GM12878 (cell line): ENCODE measurements around the gene UVRAG. TPM values are rescaled to one million over a fixed set of nuclear protein-coding genes. Genes with fewer than 3 reads are reported as not detected.

Source experiments
- ATAC-seq: fragments of 200-7000 bp; cut with Tn5 transposase; 3 replicates; pipeline ENCODE4 v1.9.1; 2020; ENCODE audit warnings: mild to moderate bottlenecking, moderate library complexity
- BruUV-seq: library from RNA; stranded (reverse); fragments of 400-500 nt; replicated peaks from 2 replicates; lab custom pipeline; 2021; lab: Mats Ljungman, UMichigan
- CTCF ChIA-PET: fragments of 300-600 bp; sonication (Branson Sonifier 250); formaldehyde crosslinking; extraction: SDS; loops from one replicate; lab custom pipeline; 2021; ENCODE audit warnings: inconsistent platforms; lab: Yijun Ruan, JAX
- POLR2A ChIA-PET: fragments of 350-600 bp; formaldehyde crosslinking; extraction: SDS; loops from one replicate; lab custom pipeline; 2021; ENCODE audit warnings: inconsistent platforms; lab: Charles Lee
- RAD21 ChIA-PET: fragments of 300-600 bp; sonication (Branson Sonifier 250); formaldehyde crosslinking; loops from one replicate; lab custom pipeline; 2023; ENCODE audit warnings: antibody characterized with exemption; ENCODE audit not compliant: unreplicated experiment; lab: Charles Lee
- SMC1A ChIA-PET: fragments of 300-600 bp; sonication (Branson Sonifier 250); formaldehyde crosslinking; loops from one replicate; lab custom pipeline; 2023; ENCODE audit not compliant: unreplicated experiment, uncharacterized antibody; lab: Charles Lee
- DNase-seq: peaks from one replicate; pipeline ENCODE4 v3.0.0-alpha.2; 2011; ENCODE audit warnings: low read depth, low spot score
- FAIRE-seq: peaks from 3 replicates; lab custom pipeline; 2011; peaks lifted over from hg19 to GRCh38; lab: Jason Lieb, UNC
- H2AFZ ChIP-seq: 2 replicates; pipeline ENCODE4 v1.6.0; 2011; ENCODE audit warnings: low read depth, low read length, control low read depth; ENCODE audit not compliant: control insufficient read depth
- H3K27ac ChIP-seq: 2 replicates; pipeline ENCODE4 v1.5.1; 2011; ENCODE audit warnings: control low read depth; ENCODE audit not compliant: control insufficient read depth, insufficient read depth
- H3K27me3 ChIP-seq, 2 experiments: replicated peaks in 1 of 2; 2 replicates each; pipeline versions ENCODE4 v1.6.0 to v1.6.1; 2011; ENCODE audit warnings: low read length in 1 of 2; ENCODE audit not compliant: control insufficient read depth in 2 of 2, insufficient read depth in 2 of 2
- H3K36me3 ChIP-seq, 2 experiments: 2 replicates each; pipeline ENCODE4 v1.5.1; 2011; ENCODE audit warnings: low read length in 1 of 2; ENCODE audit not compliant: control insufficient read depth in 2 of 2, insufficient read depth in 2 of 2
- H3K4me1 ChIP-seq: 2 replicates; pipeline ENCODE4 v1.6.1; 2011; ENCODE audit warnings: mild to moderate bottlenecking, low read length, moderate library complexity, mixed read lengths; ENCODE audit not compliant: control insufficient read depth, insufficient read depth
- H3K4me2 ChIP-seq: 2 replicates; pipeline ENCODE4 v1.6.0; 2011; ENCODE audit warnings: control low read depth; ENCODE audit not compliant: control insufficient read depth, insufficient read depth
- H3K4me3 ChIP-seq: fragments of 200-600 bp; sonication (generic); 2 replicates; pipeline ENCODE4 v1.5.1; 2016
- H3K79me2 ChIP-seq: 2 replicates; pipeline ENCODE4 v1.6.0; 2011; ENCODE audit warnings: low read length; ENCODE audit not compliant: control insufficient read depth, insufficient read depth
- H3K9ac ChIP-seq: 2 replicates; pipeline ENCODE4 v1.8.0; 2011; ENCODE audit warnings: low read length, control low read depth, mixed read lengths; ENCODE audit not compliant: control insufficient read depth, insufficient read depth
- H3K9me3 ChIP-seq: replicated peaks from 3 replicates; pipeline ENCODE4 v1.5.1; 2011; ENCODE audit warnings: mild to moderate bottlenecking, low read length; ENCODE audit not compliant: control insufficient read depth, insufficient read depth
- H4K20me1 ChIP-seq: 2 replicates; pipeline ENCODE4 v1.6.0; 2011; ENCODE audit not compliant: control insufficient read depth, insufficient read depth
- HDAC2 ChIP-seq: fragments of 200-600 bp; sonication (generic); IDR thresholded peaks from 2 replicates; pipeline ENCODE4 v1.6.1; 2017
- JUNB ChIP-seq: IDR thresholded peaks from 2 replicates; pipeline ENCODE4 v1.6.1; 2016; ENCODE audit warnings: antibody characterized with exemption, mild to moderate bottlenecking
- LARP7 ChIP-seq: fragments of 450-650 bp; IDR thresholded peaks from 2 replicates; pipeline ENCODE4 v1.6.1; 2017; ENCODE audit warnings: mild to moderate bottlenecking
- MYC ChIP-seq: IDR thresholded peaks from 2 replicates; pipeline ENCODE4 v1.6.1; 2011; ENCODE audit warnings: mild to moderate bottlenecking, low read length, moderate library complexity, inconsistent platforms; ENCODE audit not compliant: insufficient read depth, insufficient replicate concordance, insufficient read length, severe bottlenecking
- WGBS: methylation state at CpG from one replicate; pipeline ENCODE4 v1.1.6; 2016; ENCODE audit warnings: low lambda C conversion rate; ENCODE audit not compliant: insufficient replicate concordance, insufficient coverage; ENCODE audit errors: missing lambda C conversion rate; 5-methylcytosine and 5-hydroxymethylcytosine counted together
- in situ Hi-C: fragments of 300-500 bp; cut with MboI; formaldehyde crosslinking; loops from 9 replicates; pipeline ENCODE4 v1.14.3; 2018; ENCODE audit warnings: mixed read lengths
- intact Hi-C: fragments of 100-400 bp; cut with micrococcal nuclease; formaldehyde crosslinking; loops from one replicate; pipeline ENCODE4 v1.14.2; 2022; ENCODE audit not compliant: unreplicated experiment
- polyA plus RNA-seq, 11 experiments: library from polyadenylated mRNA; depleted of rRNA in 4 of 11; unstranded in 6 of 11; stranded (reverse) in 5 of 11; fragments of >200 nt; fragmentation: Nextera tagmentation in 4 of 11; fragmentation: Illumina TruSeq in 1 of 11; extraction: Ambion mirVana in 4 of 11; extraction: Trizol in 1 of 11; gene quantifications; 1 replicate in 1 of 11; 2 replicates in 10 of 11; pipeline versions ENCODE4 v1.2.1 to v1.2.3, GENCODE V29; 2011 to 2016; ENCODE audit warnings: inconsistent platforms in 2 of 11, missing spikeins in 2 of 11, low read depth in 1 of 11
- total RNA-seq, 4 experiments: library from RNA; depleted of rRNA in 3 of 4; stranded (reverse); fragments of >200 nt in 3 of 4; fragmentation: Illumina TruSeq in 1 of 4; extraction: Trizol in 1 of 4; gene quantifications; 2 replicates each; pipeline versions ENCODE4 v1.2.1 to v1.2.3, GENCODE V29; 2013 to 2021
- TF ChIP-seq, protein P1 (sequence below): fragments of 450-650 bp; IDR thresholded peaks from 2 replicates; pipeline ENCODE4 v1.6.1; 2016; ENCODE audit warnings: mild to moderate bottlenecking, moderate library complexity, borderline replicate concordance

UVRAG gene
- total and polyA plus RNA-seq, 10 of the 15 experiments (the other 5 are each of a cell fraction or from before 2014, with no cell fraction given) = 7.0 to 43.4 (median 37.0) TPM

DNA sequence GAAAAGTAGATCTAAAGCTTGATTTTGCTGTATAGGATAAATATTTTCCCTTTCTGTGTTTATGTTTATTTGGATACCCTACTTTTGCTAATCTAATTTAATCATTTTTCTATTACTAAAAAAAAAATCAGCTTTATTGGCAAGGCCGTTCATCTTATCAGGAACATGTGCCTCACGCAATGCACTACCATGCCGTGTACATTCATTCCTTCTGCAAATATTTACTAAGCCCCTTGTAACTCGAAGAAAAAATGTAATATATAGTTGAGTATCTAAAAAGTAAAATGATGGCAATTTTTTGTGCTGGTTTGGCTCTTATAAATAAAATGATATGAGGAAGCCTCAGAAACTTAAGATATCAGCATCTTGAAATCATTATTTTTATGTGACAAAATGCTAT lies 8.9 kb downstream of the UVRAG start:
- Histone ChIP-seq H3K4me3 (peak overlapping the region; percentile 51; the same call in 1 of the 2 replicates), H2AFZ (no peak overlapping the region), H3K4me1 (peaks cover 56% of the 10 kb centered on the region), H3K4me2 (peak overlapping the region; percentile 81), H3K79me2 (peaks cover 91% of the 10 kb centered on the region), H3K36me3 (peaks cover 0 to 21% of the 10 kb centered on the region in 2 experiments; a peak in 3 of 4 replicates), H3K9ac (peak overlapping the region; percentile 49), H3K9me3 (peaks cover 7% of the 10 kb centered on the region; the same call in 2 of the 3 replicates), H4K20me1 (no peaks in the 10 kb centered on the region), H3K27ac (peak overlapping the region; percentile 82), H3K27me3 (no peaks in the 10 kb centered on the region)
- in situ Hi-C loops (no loop called here), intact Hi-C loops (no loop called here)
- DNase-seq (no peak), ATAC-seq (0 out of 3 replicates have a peak, but pooled peaks have one; percentile 4), FAIRE-seq (no peak)
- POLR2A ChIA-PET = interaction anchor here (0.5 to 8.2 kb wide), 15 partner anchors 11 to 488 kb away, joined by 3 to 173 read pairs (median 4); partner anchors contain the start of gene UVRAG
- SMC1A ChIA-PET = interaction anchor here (0.7 to 7.8 kb wide), 12 partner anchors 8 to 328 kb away, joined by 3 to 100 read pairs (median 8); partner anchors contain the start of gene UVRAG
- RAD21 ChIA-PET = interaction anchor here (0.7 to 7.6 kb wide), 12 partner anchors 9 to 251 kb away, joined by 3 to 111 read pairs (median 6); partner anchors contain the start of gene UVRAG
- TF ChIP-seq JUNB (no peak), HDAC2 (0 out of 2 replicates have a peak, but pooled peaks have one; percentile 8), LARP7 (no peak), MYC (no peak)
- TF ChIP-seq, protein P1, sequence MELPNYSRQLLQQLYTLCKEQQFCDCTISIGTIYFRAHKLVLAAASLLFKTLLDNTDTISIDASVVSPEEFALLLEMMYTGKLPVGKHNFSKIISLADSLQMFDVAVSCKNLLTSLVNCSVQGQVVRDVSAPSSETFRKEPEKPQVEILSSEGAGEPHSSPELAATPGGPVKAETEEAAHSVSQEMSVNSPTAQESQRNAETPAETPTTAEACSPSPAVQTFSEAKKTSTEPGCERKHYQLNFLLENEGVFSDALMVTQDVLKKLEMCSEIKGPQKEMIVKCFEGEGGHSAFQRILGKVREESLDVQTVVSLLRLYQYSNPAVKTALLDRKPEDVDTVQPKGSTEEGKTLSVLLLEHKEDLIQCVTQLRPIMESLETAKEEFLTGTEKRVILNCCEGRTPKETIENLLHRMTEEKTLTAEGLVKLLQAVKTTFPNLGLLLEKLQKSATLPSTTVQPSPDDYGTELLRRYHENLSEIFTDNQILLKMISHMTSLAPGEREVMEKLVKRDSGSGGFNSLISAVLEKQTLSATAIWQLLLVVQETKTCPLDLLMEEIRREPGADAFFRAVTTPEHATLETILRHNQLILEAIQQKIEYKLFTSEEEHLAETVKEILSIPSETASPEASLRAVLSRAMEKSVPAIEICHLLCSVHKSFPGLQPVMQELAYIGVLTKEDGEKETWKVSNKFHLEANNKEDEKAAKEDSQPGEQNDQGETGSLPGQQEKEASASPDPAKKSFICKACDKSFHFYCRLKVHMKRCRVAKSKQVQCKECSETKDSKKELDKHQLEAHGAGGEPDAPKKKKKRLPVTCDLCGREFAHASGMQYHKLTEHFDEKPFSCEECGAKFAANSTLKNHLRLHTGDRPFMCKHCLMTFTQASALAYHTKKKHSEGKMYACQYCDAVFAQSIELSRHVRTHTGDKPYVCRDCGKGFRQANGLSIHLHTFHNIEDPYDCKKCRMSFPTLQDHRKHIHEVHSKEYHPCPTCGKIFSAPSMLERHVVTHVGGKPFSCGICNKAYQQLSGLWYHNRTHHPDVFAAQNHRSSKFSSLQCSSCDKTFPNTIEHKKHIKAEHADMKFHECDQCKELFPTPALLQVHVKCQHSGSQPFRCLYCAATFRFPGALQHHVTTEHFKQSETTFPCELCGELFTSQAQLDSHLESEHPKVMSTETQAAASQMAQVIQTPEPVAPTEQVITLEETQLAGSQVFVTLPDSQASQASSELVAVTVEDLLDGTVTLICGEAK = peak; percentile 47; the same call in 1 of the 2 replicates
- CTCF ChIA-PET = interaction anchor here (0.6 to 13.0 kb wide), 9 partner anchors 11 to 330 kb away, joined by 3 to 131 read pairs (median 3); no protein-coding TSS in a partner anchor
- BruUV-seq = no TSS peak
- 11% methylated on average over 4 of the region's 4 CpGs for WGBS
